A673 (cell line): Measurements from ENCODE around the gene WDR7. TPM values are rescaled to one million over a fixed set of nuclear protein-coding genes. Genes with fewer than 3 reads are reported as not detected.

Experiments
- BruUV-seq: library from RNA; stranded (reverse); fragments of 400-500 nt; replicated peaks from 2 replicates; lab custom pipeline; 2021; lab: Mats Ljungman, UMichigan
- CTCF ChIA-PET: fragments of 300-600 bp; sonication (Branson Sonifier 250); formaldehyde crosslinking; loops from one replicate; lab custom pipeline; 2022; ENCODE audit warnings: antibody characterized with exemption; lab: Charles Lee
- POLR2A ChIA-PET: fragments of 300-600 bp; sonication (Branson Sonifier 250); formaldehyde crosslinking; loops from one replicate; lab custom pipeline; 2022; ENCODE audit warnings: antibody characterized with exemption; ENCODE audit not compliant: low non-redundant PET; lab: Charles Lee
- DNase-seq: peaks from one replicate; pipeline ENCODE4 v3.0.0-alpha.2; 2015; ENCODE audit warnings: low spot score
- H3K27ac ChIP-seq: fragments of 200-600 bp; sonication (generic); 2 replicates; pipeline ENCODE4 v1.5.1; 2016; ENCODE audit warnings: mixed run types, low read depth, mild to moderate bottlenecking, mixed read lengths, antibody characterized with exemption, low read length; ENCODE audit not compliant: poor library complexity, severe bottlenecking
- H3K27me3 ChIP-seq: fragments of 200-600 bp; sonication (generic); replicated peaks from 2 replicates; pipeline ENCODE4 v1.6.1; 2017; ENCODE audit warnings: mixed run types, low read depth, mild to moderate bottlenecking, mixed read lengths, antibody characterized with exemption, low read length; ENCODE audit not compliant: insufficient read depth, poor library complexity
- H3K36me3 ChIP-seq: fragments of 200-600 bp; sonication (generic); 2 replicates; pipeline ENCODE4 v1.6.1; 2016; ENCODE audit warnings: mixed run types, mild to moderate bottlenecking, mixed read lengths, antibody characterized with exemption, low read length; ENCODE audit not compliant: insufficient read depth, poor library complexity, severe bottlenecking
- H3K4me1 ChIP-seq: fragments of 200-600 bp; sonication (generic); 2 replicates; pipeline ENCODE4 v1.6.1; 2017; ENCODE audit warnings: mixed run types, mild to moderate bottlenecking, mixed read lengths, antibody characterized with exemption, low read length; ENCODE audit not compliant: insufficient read depth, poor library complexity, severe bottlenecking
- H3K4me3 ChIP-seq: fragments of 200-600 bp; sonication (generic); 2 replicates; pipeline ENCODE4 v1.5.1; 2016; ENCODE audit warnings: low read depth, mixed run types, mild to moderate bottlenecking, mixed read lengths, low read length; ENCODE audit not compliant: poor library complexity, severe bottlenecking
- H3K9me3 ChIP-seq: fragments of 200-600 bp; sonication (generic); 2 replicates; pipeline ENCODE4 v1.6.1; 2016; ENCODE audit warnings: mixed run types, low read depth, mild to moderate bottlenecking, mixed read lengths, antibody characterized with exemption, low read length; ENCODE audit not compliant: poor library complexity, severe bottlenecking
- EZH2 ChIP-seq: fragments of 200-600 bp; sonication (generic); IDR thresholded peaks from 2 replicates; pipeline ENCODE4 v1.6.1; 2017; ENCODE audit warnings: borderline replicate concordance, low read depth, mild to moderate bottlenecking, mixed read lengths, antibody characterized with exemption, low read length; ENCODE audit not compliant: poor library complexity, severe bottlenecking
- intact Hi-C: fragments of 100-400 bp; cut with micrococcal nuclease; formaldehyde crosslinking; loops from one replicate; pipeline ENCODE4 v1.10.0; 2022; ENCODE audit not compliant: unreplicated experiment
- total RNA-seq: library from RNA; stranded (reverse); gene quantifications from 2 replicates; pipeline ENCODE4 v1.2.3, GENCODE V29; 2021
- TF ChIP-seq, protein P1 (sequence below): fragments of 300-800, 200-600 bp; sonication (generic); conservative IDR thresholded peaks from 2 replicates; pipeline ENCODE4 v1.5.1; 2017; ENCODE audit warnings: low read depth, mild to moderate bottlenecking, antibody characterized with exemption, low read length, moderate library complexity, mixed read lengths

Gene WDR7
- total RNA-seq, 1 experiment from 2014 or later: 21.2 TPM

DNA sequence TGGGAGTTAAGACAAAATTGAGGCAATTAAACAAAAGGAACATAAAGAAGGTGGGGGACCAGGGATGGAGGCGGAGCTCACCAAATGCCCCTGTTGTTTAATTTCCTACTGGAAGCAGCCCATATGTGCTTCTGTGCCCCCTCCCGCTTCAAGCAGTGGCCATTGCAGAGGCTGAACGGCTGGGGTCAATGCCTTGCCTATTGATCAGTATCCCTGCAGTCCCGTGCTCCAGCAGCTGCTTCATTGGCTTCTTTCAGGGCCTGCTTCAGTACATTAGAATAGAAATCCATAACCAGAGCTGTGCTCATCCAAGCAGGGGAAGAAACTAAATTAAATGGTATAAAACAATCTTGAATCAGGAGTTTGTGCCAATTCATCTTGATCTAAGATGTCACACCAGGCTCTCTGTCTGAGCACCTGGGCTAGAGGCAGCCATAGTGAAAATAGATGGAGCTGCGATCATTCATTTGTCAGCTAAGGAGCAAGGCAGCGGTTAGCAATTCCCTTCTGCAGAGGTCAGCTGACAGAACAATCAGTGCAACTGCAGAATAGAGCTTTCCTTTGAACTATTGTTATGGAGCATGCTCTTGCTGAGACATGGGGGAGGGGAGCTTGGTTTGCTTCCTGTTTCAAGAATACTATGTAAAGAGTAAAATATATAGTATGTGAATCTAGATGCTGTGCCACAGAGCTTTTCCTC, 222.4 kb downstream of the WDR7 start:
- CTCF ChIA-PET: no interaction called here

DNA sequence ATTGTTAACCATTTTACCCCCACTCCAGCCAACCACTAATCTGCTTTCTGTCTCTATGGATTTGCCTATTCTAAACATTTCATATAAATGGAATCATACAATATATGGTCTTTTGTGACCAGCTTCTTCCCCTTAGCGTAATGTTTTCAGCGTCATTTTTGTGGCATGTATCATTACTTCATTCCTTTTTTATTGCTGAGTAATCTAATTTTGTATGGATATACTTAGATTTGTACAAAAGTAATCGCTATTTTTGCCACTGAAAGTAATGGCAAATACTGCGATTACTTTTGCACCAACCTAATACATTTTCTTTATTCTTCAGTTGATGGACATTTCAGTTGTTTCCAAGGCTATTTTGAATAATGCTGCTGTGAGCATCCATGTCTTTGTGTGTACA, 227.6 kb downstream of the WDR7 start:
- ChIA-PET POLR2A (no interaction called here), CTCF (no interaction called here)
- Histone ChIP-seq H3K9me3 (no peaks in the 10 kb centered on the region), H3K36me3 (no peaks in the 10 kb centered on the region), H3K27ac (no peak overlapping the region), H3K27me3 (no peaks in the 10 kb centered on the region), H3K4me1 (no peaks in the 10 kb centered on the region), H3K4me3 (no peak overlapping the region)
- TF ChIP-seq EZH2: no peak
- DNase-seq: no peak
- BruUV-seq: no TSS peak
- intact Hi-C loops: no loop called here

More for the DNA sequence above, 222.4 kb downstream of the WDR7 start:
- no peaks in the 10 kb centered on the region for H3K9me3 ChIP-seq
- peak; percentile 14 for DNase-seq
- H3K36me3 ChIP-seq: no peaks in the 10 kb centered on the region
- intact Hi-C loops: no loop called here
- no peaks in the 10 kb centered on the region for H3K4me1 ChIP-seq
- H3K4me3 ChIP-seq: no peak overlapping the region
- no TSS peak for BruUV-seq
- no peak overlapping the region for H3K27ac ChIP-seq
- H3K27me3 ChIP-seq: no peaks in the 10 kb centered on the region
- TF ChIP-seq EZH2: no peak
- TF ChIP-seq, protein P1, sequence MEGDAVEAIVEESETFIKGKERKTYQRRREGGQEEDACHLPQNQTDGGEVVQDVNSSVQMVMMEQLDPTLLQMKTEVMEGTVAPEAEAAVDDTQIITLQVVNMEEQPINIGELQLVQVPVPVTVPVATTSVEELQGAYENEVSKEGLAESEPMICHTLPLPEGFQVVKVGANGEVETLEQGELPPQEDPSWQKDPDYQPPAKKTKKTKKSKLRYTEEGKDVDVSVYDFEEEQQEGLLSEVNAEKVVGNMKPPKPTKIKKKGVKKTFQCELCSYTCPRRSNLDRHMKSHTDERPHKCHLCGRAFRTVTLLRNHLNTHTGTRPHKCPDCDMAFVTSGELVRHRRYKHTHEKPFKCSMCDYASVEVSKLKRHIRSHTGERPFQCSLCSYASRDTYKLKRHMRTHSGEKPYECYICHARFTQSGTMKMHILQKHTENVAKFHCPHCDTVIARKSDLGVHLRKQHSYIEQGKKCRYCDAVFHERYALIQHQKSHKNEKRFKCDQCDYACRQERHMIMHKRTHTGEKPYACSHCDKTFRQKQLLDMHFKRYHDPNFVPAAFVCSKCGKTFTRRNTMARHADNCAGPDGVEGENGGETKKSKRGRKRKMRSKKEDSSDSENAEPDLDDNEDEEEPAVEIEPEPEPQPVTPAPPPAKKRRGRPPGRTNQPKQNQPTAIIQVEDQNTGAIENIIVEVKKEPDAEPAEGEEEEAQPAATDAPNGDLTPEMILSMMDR: no peak
- POLR2A ChIA-PET: no interaction called here

DNA sequence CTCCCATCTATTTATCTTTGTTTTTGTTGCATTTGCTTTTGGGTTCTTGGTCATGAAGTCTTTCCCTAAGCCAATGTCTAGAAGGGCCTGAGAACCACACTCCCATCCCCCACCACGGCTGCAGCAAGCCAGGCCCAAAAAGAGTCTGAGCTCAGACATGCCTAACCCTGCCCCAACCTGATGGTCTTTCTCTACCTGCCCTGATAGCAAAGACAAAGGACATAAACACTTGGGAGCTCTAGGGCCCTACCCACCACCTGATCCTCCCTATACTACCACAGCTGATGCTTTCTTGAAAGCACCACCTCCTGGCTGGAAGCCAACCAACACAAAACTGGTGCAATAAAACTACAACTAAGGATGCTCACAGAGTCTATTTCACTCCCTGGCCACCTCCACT, 233.4 kb downstream of the WDR7 start:
- DNase-seq: no peak
- ChIA-PET CTCF (no interaction called here), POLR2A (no interaction called here)
- no peaks in the 10 kb centered on the region for H3K4me1 ChIP-seq
- no peak overlapping the region for H3K27ac ChIP-seq
- TF ChIP-seq, protein P1: no peak
- TF ChIP-seq EZH2: no peak
- H3K27me3 ChIP-seq: no peaks in the 10 kb centered on the region
- no peaks in the 10 kb centered on the region for H3K9me3 ChIP-seq
- intact Hi-C loops: no loop called here
- H3K36me3 ChIP-seq: no peaks in the 10 kb centered on the region
- H3K4me3 ChIP-seq: no peak overlapping the region
- BruUV-seq: no TSS peak

DNA sequence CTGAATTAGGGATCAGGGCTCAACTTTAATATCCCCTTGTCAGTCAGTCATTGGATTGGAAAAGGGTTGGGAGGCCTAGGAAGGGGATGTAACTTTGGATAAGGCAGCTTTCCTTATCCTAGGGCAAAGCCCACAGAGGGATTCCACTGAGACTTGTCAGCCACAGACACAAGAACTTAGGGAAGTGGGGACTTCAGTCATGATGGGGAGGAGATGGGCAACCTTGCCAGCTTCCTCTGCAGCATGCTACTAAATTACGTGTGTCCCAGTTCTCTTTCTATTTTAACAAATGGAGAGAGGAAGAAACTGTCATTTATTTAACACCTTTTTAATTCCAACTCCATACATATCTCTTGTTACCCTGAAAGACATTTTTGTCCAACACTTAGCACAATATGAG, 237.8 kb downstream of the WDR7 start:
- Histone ChIP-seq H3K27ac (no peak overlapping the region), H3K4me3 (no peak overlapping the region), H3K4me1 (no peaks in the 10 kb centered on the region), H3K27me3 (no peaks in the 10 kb centered on the region), H3K9me3 (no peaks in the 10 kb centered on the region), H3K36me3 (no peaks in the 10 kb centered on the region)
- intact Hi-C loops: no loop called here
- ChIA-PET POLR2A (no interaction called here), CTCF (no interaction called here)
- no peak for DNase-seq
- TF ChIP-seq, protein P1: no peak
- TF ChIP-seq EZH2: no peak
- BruUV-seq: no TSS peak
